ENCODE data around the gene OSBPL9. TPM values are rescaled to one million over a fixed set of nuclear protein-coding genes. Genes with fewer than 3 reads are reported as not detected.

Gene OSBPL9
- total and polyA plus RNA-seq, 10 of the 15 experiments (the other 5 are each of a cell fraction or from before 2014, with no cell fraction given): 25.9 to 156 (median 108) TPM

GRCh38 chr1:51818487-51818886, 201.6 kb downstream of the OSBPL9 start:
- H3K4me2 ChIP-seq (ENCODE audit: control insufficient read depth, insufficient read depth): no peak overlapping the region
- no peak overlapping the region for H3K27ac ChIP-seq (ENCODE audit: control insufficient read depth, insufficient read depth)
- no peaks in the 10 kb centered on the region for H4K20me1 ChIP-seq (ENCODE audit: control insufficient read depth, insufficient read depth)
- RAD21 ChIA-PET (ENCODE audit: unreplicated experiment): no interaction called here
- H3K36me3 ChIP-seq (ENCODE audit: control insufficient read depth in 2 of 2, insufficient read depth in 2 of 2, low read length in 1 of 2): peaks cover 0 to 30% of the 10 kb centered on the region in 2 experiments; a peak in 2 of 4 replicates
- H3K9ac ChIP-seq (ENCODE audit: control insufficient read depth, insufficient read depth, low read length): no peak overlapping the region
- no TSS peak for BruUV-seq (replicated peaks)
- intact Hi-C loops (cut with micrococcal nuclease; ENCODE audit: unreplicated experiment) (no loop called here), in situ Hi-C loops (cut with MboI) (no loop called here)
- no peak overlapping the region for H2AFZ ChIP-seq (ENCODE audit: control insufficient read depth, low read depth, low read length)
- no peak for DNase-seq (ENCODE audit: low read depth, low spot score)
- H3K4me1 ChIP-seq (ENCODE audit: control insufficient read depth, insufficient read depth, low read length): no peaks in the 10 kb centered on the region
- FAIRE-seq: no peak
- TF ChIP-seq STAT3 (IDR thresholded peaks at IDR 0.05; ENCODE audit: low read depth, low read length) (no peak), EP300 (IDR thresholded peaks at IDR 0.05; ENCODE audit: borderline replicate concordance in 1 of 2, control insufficient read depth in 1 of 2, low read depth in 2 of 2, low read length in 2 of 2) (no peak), HCFC1 (IDR thresholded peaks at IDR 0.05; ENCODE audit: low read length) (no peak), YBX1 (IDR thresholded peaks at IDR 0.05) (no peak), SREBF1 (IDR thresholded peaks at IDR 0.05; ENCODE audit: low read length) (no peak), SUPT20H (IDR thresholded peaks at IDR 0.05; ENCODE audit: borderline replicate concordance, control insufficient read depth, low read depth, low read length) (no peak), IRF5 (IDR thresholded peaks at IDR 0.05; ENCODE audit: borderline replicate concordance) (no peak), KDM1A (IDR thresholded peaks at IDR 0.05; ENCODE audit: borderline replicate concordance) (no peak), KAT2A (conservative IDR thresholded peaks at IDR 0.05; ENCODE audit: control insufficient read depth, low read depth, low read length) (no peak), BCLAF1 (IDR thresholded peaks at IDR 0.05) (no peak), EED (IDR thresholded peaks at IDR 0.05; ENCODE audit: low read depth) (no peak), BMI1 (IDR thresholded peaks at IDR 0.05; ENCODE audit: borderline replicate concordance) (no peak), ZZZ3 (IDR thresholded peaks at IDR 0.05; ENCODE audit: control insufficient read depth, insufficient read length, low read depth) (no peak), GATAD2B (conservative IDR thresholded peaks at IDR 0.05; ENCODE audit: low read depth) (no peak), TCF12 (IDR thresholded peaks at IDR 0.05; ENCODE audit: low read depth, low read length) (no peak), BACH1 (IDR thresholded peaks at IDR 0.05; ENCODE audit: borderline replicate concordance) (no peak), SMARCA5 (IDR thresholded peaks at IDR 0.05) (no peak), MYC (IDR thresholded peaks at IDR 0.05; ENCODE audit: insufficient read depth, insufficient read length, insufficient replicate concordance, low read length, severe bottlenecking) (no peak), PML (IDR thresholded peaks at IDR 0.05; ENCODE audit: low read length) (no peak), DPF2 (IDR thresholded peaks at IDR 0.05) (no peak)
- no peak for ATAC-seq
- no peaks in the 10 kb centered on the region for H3K27me3 ChIP-seq (replicated peaks in 1 of 2; ENCODE audit: control insufficient read depth in 2 of 2, insufficient read depth in 2 of 2, low read length in 1 of 2)
- H3K4me3 ChIP-seq: no peak overlapping the region
- SMC1A ChIA-PET (ENCODE audit: uncharacterized antibody, unreplicated experiment): no interaction called here
- H3K79me2 ChIP-seq (ENCODE audit: control insufficient read depth, insufficient read depth, low read length): no peaks in the 10 kb centered on the region
- CTCF ChIA-PET: no interaction called here
- H3K9me3 ChIP-seq (replicated peaks; ENCODE audit: control insufficient read depth, insufficient read depth, low read length): no peaks in the 10 kb centered on the region
- POLR2A ChIA-PET: no interaction called here
- 97% methylated on average over 3 of the region's 3 CpGs for WGBS (ENCODE audit: insufficient coverage, insufficient replicate concordance, low lambda C conversion rate, missing lambda C conversion rate)
